Adrenal gland (tissue), 5 donors: Measurements from ENCODE around the gene MVB12B.

ENCODE experiments used
- POLR2A ChIP-seq, 2 donors: fragments of 450-650 bp; IDR thresholded peaks; one replicate each; pipeline ENCODE4 v1.6.1; 2017; ENCODE audit warnings: antibody characterized with exemption in 2 of 2, mild to moderate bottlenecking in 2 of 2, moderate library complexity in 1 of 2
- TF ChIP-seq, protein P1 (sequence below), 6 experiments: fragments of 450-650 bp in 4 of 6; fragments of 200-600 bp in 2 of 6; sonication (generic) in 1 of 6; IDR thresholded peaks; 1 replicate in 5 of 6; 2 replicates in 1 of 6; pipeline versions ENCODE4 v1.5.1 to v1.8.0; 2016 to 2021; ENCODE audit warnings: antibody characterized with exemption in 6 of 6, mild to moderate bottlenecking in 2 of 6, moderate library complexity in 1 of 6
- donor health status: DM: no; HTN: no; CAD: no.

DNA sequence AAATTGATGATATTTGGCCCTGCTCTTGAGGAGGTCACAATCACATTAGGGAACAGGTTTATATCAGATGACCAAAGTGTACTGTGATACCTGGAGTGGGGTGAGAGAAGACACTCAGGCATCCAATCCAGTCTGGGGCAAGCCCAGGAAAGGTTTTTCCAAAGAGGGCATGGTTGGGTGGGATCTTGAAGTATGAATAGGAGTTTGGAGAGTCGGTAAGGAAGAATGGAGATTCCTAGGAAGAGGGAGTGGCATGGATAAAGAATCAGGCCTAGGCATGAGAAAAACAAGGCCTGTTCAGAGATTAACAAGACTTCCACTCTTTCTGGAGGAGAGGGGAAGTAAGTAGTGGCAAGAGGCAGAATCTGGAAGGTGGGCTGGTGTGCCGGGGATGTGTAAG, 91.1 kb downstream of the MVB12B start:
- TF ChIP-seq, protein P1, sequence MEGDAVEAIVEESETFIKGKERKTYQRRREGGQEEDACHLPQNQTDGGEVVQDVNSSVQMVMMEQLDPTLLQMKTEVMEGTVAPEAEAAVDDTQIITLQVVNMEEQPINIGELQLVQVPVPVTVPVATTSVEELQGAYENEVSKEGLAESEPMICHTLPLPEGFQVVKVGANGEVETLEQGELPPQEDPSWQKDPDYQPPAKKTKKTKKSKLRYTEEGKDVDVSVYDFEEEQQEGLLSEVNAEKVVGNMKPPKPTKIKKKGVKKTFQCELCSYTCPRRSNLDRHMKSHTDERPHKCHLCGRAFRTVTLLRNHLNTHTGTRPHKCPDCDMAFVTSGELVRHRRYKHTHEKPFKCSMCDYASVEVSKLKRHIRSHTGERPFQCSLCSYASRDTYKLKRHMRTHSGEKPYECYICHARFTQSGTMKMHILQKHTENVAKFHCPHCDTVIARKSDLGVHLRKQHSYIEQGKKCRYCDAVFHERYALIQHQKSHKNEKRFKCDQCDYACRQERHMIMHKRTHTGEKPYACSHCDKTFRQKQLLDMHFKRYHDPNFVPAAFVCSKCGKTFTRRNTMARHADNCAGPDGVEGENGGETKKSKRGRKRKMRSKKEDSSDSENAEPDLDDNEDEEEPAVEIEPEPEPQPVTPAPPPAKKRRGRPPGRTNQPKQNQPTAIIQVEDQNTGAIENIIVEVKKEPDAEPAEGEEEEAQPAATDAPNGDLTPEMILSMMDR (IDR thresholded peaks at IDR 0.05), result no peak
- no peak for TF ChIP-seq POLR2A (IDR thresholded peaks at IDR 0.05)
